Retinal pigment epithelial cell (primary cell): ENCODE results near the gene CADPS.

Source experiments
- DNase-seq: peaks from one replicate; pipeline ENCODE4 v3.0.0-alpha.2; 2010; ENCODE audit warnings: low read depth
- H3K4me3 ChIP-seq: 2 replicates; pipeline ENCODE4 v1.5.1; 2011; ENCODE audit warnings: mild to moderate bottlenecking, low read length, control low read depth, moderate library complexity
- TF ChIP-seq, protein P1 (sequence below): conservative IDR thresholded peaks from 2 replicates; pipeline ENCODE4 v1.5.1; 2011; ENCODE audit warnings: low read depth, low read length, control low read depth, inconsistent platforms

The CADPS gene

DNA sequence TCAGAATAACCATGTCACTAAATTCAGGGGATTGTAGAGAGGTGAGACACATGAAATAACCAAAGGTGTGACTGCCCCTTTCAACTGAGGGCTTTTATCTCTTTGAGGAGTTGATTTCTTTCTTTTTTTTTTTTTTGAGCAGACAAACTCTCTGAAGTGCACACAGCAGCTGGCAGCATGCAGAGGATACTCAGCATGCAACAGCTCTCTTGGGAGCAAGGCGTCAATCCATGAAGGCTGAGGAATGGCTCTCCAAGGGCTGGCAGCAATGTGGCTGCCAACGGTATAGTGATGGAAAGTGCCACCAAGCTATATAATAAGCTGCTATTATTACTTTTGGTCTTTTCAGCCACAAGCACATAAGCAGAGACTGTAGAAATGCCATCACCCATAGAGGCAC lies 275.2 kb downstream of the CADPS start:
- no peak overlapping the region for H3K4me3 ChIP-seq
- TF ChIP-seq, protein P1, sequence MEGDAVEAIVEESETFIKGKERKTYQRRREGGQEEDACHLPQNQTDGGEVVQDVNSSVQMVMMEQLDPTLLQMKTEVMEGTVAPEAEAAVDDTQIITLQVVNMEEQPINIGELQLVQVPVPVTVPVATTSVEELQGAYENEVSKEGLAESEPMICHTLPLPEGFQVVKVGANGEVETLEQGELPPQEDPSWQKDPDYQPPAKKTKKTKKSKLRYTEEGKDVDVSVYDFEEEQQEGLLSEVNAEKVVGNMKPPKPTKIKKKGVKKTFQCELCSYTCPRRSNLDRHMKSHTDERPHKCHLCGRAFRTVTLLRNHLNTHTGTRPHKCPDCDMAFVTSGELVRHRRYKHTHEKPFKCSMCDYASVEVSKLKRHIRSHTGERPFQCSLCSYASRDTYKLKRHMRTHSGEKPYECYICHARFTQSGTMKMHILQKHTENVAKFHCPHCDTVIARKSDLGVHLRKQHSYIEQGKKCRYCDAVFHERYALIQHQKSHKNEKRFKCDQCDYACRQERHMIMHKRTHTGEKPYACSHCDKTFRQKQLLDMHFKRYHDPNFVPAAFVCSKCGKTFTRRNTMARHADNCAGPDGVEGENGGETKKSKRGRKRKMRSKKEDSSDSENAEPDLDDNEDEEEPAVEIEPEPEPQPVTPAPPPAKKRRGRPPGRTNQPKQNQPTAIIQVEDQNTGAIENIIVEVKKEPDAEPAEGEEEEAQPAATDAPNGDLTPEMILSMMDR, result no peak
- no peak for DNase-seq

DNA sequence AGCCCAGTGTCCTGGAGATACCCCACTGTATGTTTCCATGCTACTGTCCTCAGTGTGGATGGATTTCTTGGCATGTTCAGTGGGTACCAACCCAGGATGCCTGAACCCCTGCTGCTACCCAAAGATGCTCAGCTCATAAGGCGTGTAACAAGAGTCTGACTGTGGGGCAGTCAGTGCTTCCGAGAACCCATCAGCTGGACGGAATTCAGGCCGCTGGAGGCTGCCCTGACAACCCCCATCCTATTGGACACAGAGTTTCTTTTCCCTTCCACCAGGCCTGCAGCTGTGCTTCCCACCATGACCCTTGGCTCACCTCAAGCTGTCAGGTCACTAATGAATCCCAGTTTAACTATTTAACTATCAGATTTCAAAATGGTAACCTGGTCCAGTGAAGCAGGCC lies 277.7 kb downstream of the CADPS start:
- no peak overlapping the region for H3K4me3 ChIP-seq
- DNase-seq, result no peak
- TF ChIP-seq, protein P1, result no peak

DNA sequence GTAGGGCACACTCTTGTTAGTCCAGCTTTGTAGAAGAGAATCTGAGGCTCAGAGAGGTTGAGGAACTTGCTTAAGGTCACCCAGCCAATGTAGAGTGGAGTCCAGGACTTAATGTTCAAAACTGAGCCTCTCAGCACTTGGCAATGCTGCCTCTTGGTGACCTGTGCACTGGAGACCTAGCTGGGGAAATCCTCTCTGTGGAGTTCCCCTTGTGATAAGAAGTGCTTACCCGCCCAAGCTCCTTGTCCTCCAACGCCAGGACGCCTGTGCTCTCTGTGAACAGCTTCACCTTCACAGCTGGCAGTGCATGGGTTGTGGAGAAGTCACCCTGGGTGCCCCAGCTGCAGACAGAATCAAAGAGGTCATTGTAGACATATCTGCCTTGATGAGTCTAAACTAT lies 282.8 kb downstream of the CADPS start:
- H3K4me3 ChIP-seq, result no peak overlapping the region
- no peak for DNase-seq
- TF ChIP-seq, protein P1, result no peak

DNA sequence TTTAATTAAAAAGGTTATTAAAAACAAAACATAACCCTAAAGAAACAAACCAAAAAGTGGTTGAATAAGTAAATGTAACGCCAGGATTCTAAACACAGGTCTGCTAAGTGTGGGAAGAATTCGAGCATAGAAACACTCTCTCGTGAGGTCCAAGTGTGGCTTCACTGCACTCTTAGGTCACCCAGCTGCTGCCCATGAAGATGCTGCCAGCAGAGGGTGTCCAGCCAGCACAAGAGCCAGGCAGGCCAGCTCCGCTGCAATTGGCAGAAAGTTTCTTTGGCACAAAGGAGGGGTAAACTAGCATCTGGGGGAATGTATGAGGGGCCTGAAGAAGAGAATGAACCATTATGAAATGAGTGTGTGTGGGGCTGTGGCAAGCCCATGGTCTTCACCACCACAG lies 286.1 kb downstream of the CADPS start:
- TF ChIP-seq, protein P1, result peak; percentile 18
- DNase-seq, result no peak
- no peak overlapping the region for H3K4me3 ChIP-seq

DNA sequence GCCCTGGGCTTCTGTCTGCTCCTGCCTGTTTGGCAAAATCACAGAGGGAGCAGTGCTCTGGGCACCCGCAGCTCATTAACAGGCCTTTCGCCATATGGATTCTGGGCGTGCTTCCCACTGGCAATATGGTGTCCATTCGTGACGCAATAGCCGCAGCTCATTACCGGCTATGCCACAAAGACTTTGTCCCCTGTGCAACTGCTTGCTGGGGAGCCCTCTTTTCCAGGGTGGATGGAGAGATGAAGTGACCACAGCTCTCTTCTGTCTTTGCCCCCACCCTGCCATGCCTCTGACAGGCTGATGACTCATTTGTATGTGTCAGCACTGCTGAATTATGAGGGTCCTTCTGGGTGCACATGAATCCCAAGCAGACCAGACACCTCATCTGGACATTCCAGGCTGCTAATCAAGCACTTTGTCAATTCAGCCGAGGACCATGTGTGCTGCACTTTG lies 287.6 kb downstream of the CADPS start:
- DNase-seq, result no peak
- no peak overlapping the region for H3K4me3 ChIP-seq
- TF ChIP-seq, protein P1, result no peak

DNA sequence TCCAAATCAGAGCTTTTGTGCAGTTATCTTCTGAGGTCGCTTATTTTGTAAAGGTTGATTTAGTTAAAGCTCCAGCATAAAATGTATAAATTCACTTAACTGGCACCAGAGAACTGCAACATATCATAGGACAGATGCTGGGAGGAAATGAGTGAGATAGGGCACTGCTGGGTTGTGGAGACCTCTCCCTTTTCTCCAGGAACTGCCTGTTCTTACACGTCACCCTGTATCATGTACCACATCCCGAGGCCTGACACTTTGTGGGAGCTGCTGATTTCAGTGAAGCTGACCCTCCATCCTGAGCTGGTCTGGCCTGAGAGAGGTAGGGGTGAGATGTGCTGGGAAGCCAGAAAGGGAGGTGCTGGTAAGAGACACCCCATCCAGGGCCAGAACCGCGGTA lies 288.0 kb downstream of the CADPS start:
- TF ChIP-seq, protein P1, result no peak
- H3K4me3 ChIP-seq, result no peak overlapping the region
- DNase-seq, result no peak

DNA sequence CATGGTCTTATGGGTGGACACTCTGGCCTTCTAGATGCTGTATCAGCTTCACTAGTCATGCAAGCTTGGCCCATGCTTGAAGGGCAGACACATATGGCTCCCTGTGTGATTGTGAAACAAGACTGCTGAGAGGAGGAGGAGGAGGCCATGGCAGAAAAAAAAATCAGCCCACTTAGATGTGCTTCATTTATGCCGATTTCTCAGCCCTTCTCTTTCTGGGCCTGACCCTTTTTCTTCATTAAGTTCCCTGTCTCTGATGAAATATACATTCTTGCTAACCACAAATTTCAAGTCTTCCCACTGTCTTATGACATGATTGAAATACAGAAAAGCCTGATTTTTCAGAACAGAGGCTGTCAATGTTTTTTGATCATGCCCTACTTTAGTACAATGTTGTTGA lies 288.9 kb downstream of the CADPS start:
- TF ChIP-seq, protein P1, result no peak
- no peak for DNase-seq
- H3K4me3 ChIP-seq, result no peak overlapping the region
